ENCODE measurements around the gene ANKRD13B. TPM values are rescaled to one million over a fixed set of nuclear protein-coding genes. Genes with fewer than 3 reads are reported as not detected.

The ANKRD13B gene
- total RNA-seq, 5 donors from 2014 or later (not counting 1 experiment from before 2014, with no cell fraction given) = 1.7 to 6.4 (median 4.1) TPM

DNA sequence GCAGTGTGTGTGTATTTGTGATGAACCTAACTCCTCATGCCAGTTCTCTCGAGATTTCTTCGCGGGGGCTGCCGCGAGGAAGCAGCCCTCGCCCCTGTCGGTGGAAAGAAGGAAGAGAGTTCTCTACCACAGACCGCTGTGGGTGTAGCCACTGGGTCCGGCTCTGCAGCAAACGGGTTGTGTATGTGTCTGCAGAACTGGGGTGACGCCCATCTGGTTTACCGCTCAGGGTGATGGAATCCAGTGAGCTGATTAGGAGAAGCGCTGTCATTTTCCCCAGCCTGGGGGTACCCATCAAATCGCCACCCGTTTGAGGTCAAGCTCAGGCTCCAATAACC lies 22.1 kb downstream of the ANKRD13B start:
- Histone ChIP-seq H3K9me3 (no peaks in the 10 kb centered on the region), H3K4me3 (ENCODE audit: control insufficient read depth in 1 of 2, extremely low read depth in 1 of 2, low read length in 1 of 2) (peak overlapping the region; percentile 53 to 57), H3K27ac (ENCODE audit: low read length) (peak overlapping the region; percentile 47), H3K4me1 (ENCODE audit: control insufficient read depth in 1 of 2, extremely low read depth in 1 of 2, insufficient read depth in 2 of 2, low read length in 2 of 2) (peaks cover 27 to 59% of the 10 kb centered on the region in 2 experiments), H3K27me3 (replicated peaks in 1 of 2; ENCODE audit: control insufficient read depth in 2 of 2, extremely low read depth in 1 of 2, insufficient read depth in 2 of 2, low read length in 1 of 2) (peaks cover 0 to 9% of the 10 kb centered on the region in 2 experiments), H3K36me3 (ENCODE audit: control insufficient read depth in 2 of 2, extremely low read depth in 1 of 2, insufficient read depth in 1 of 2, low read length in 1 of 2) (no peaks in the 10 kb centered on the region)
- H3K4me3 Mint-ChIP-seq = peak overlapping the region; percentile 78 to 89 (median 87)
- H3K4me1 Mint-ChIP-seq = peaks cover 31 to 40% (median 37%) of the 10 kb centered on the region in 3 donors
- ATAC-seq (replicated peaks in 1 of 4) = peak; percentile 45 to 60 (median 58)
- H3K27ac Mint-ChIP-seq = peak overlapping the region; percentile 84 to 91
- POLR2A ChIA-PET = interaction anchor here in 1 of 2 donors (0.6 kb wide), 1 partner anchor 94 kb away, joined by 3 read pairs; no protein-coding TSS in a partner anchor
- H3K9me3 Mint-ChIP-seq = no peaks in the 10 kb centered on the region
- H3K36me3 Mint-ChIP-seq = no peaks in the 10 kb centered on the region
- WGBS (ENCODE audit: insufficient coverage) = 0% methylated on average over 9 of the region's 15 CpGs
- no peaks in the 10 kb centered on the region for H3K27me3 Mint-ChIP-seq
- peak in 34 of 35 experiments; percentile 52 to 81 (median 71) for DNase-seq
- CTCF ChIA-PET = interaction anchor here in 1 of 2 donors (1.0 to 6.0 kb wide), 7 partner anchors 10 to 316 kb away, joined by 3 to 56 read pairs (median 4); partner anchors contain the start of gene ANKRD13B

DNA sequence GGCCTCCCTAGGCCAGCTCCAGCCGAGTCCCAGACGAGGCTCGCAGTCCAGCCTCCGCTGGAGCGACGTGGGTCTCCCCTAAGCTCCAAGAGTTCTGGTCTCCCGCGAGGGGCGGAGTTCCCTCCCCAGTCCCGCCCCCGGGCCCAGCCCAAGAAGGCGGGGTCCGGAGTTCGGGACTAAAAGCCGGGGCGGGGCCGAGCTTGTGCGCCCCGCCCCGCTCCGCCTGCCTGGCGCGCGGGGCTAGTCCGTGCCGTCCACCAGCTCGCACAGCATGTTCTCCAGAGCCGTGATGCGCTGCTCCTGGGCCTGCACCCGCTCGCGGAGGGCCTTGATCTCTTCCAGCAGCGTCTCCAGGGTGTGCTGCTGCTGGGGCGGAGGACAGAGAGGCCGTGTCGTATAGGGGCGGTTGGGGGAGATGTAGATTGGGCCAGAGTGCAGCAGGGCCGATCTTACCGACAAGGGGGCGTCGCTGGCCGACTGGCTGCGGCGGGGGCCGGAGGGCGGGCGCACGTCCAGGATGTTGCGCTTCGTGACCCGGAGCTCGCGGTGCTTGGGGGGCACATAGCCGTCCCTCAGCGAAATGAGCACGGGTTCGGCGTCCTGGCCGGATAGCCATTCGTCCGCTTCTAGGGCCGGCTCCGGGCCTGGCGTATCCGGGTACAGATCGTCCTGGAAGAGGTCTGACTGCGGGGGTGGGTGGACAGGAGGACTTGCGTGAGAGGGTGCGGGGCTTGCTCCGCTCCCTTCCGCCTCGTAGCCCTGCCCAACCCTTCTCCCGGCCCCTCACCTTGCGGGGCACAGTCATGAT lies 22.8 kb downstream of the ANKRD13B start:
- ChIA-PET CTCF (interaction anchor here (0.6 to 6.0 kb wide), 12 partner anchors 9 to 1873 kb away, joined by 3 to 56 read pairs (median 4); partner anchors contain the start of genes ABHD15 (in 1 of the 2), ANKRD13B (in 1 of the 2) and PHF12 (in 1 of the 2)), POLR2A (interaction anchor here in 1 of 2 donors (0.5 to 0.6 kb wide), 2 partner anchors 93 to 163 kb away, joined by 3 to 7 read pairs; no protein-coding TSS in a partner anchor)
- WGBS (ENCODE audit: insufficient coverage) = under 1% methylated on average over 58 of the region's 74 CpGs
- H3K9me3 Mint-ChIP-seq = no peaks in the 10 kb centered on the region
- H3K27ac Mint-ChIP-seq = peak overlapping the region; percentile 84 to 91
- Histone ChIP-seq H3K9me3 (no peaks in the 10 kb centered on the region), H3K36me3 (ENCODE audit: control insufficient read depth in 2 of 2, extremely low read depth in 1 of 2, insufficient read depth in 1 of 2, low read length in 1 of 2) (no peaks in the 10 kb centered on the region), H3K4me3 (ENCODE audit: control insufficient read depth in 1 of 2, extremely low read depth in 1 of 2, low read length in 1 of 2) (peak overlapping the region; percentile 53 to 57), H3K4me1 (ENCODE audit: control insufficient read depth in 1 of 2, extremely low read depth in 1 of 2, insufficient read depth in 2 of 2, low read length in 2 of 2) (peaks cover 27 to 59% of the 10 kb centered on the region in 2 experiments), H3K27ac (ENCODE audit: low read length) (peak overlapping the region; percentile 47), H3K27me3 (replicated peaks in 1 of 2; ENCODE audit: control insufficient read depth in 2 of 2, extremely low read depth in 1 of 2, insufficient read depth in 2 of 2, low read length in 1 of 2) (peaks cover 0 to 9% of the 10 kb centered on the region in 2 experiments)
- H3K27me3 Mint-ChIP-seq = no peaks in the 10 kb centered on the region
- peak overlapping the region; percentile 78 to 89 (median 87) for H3K4me3 Mint-ChIP-seq
- H3K36me3 Mint-ChIP-seq = no peaks in the 10 kb centered on the region
- ATAC-seq (replicated peaks in 1 of 4) = peak; percentile 67 to 73 (median 68)
- DNase-seq = peak; percentile 59 to 89 (median 75)
- peaks cover 31 to 40% (median 37%) of the 10 kb centered on the region in 3 donors for H3K4me1 Mint-ChIP-seq

DNA sequence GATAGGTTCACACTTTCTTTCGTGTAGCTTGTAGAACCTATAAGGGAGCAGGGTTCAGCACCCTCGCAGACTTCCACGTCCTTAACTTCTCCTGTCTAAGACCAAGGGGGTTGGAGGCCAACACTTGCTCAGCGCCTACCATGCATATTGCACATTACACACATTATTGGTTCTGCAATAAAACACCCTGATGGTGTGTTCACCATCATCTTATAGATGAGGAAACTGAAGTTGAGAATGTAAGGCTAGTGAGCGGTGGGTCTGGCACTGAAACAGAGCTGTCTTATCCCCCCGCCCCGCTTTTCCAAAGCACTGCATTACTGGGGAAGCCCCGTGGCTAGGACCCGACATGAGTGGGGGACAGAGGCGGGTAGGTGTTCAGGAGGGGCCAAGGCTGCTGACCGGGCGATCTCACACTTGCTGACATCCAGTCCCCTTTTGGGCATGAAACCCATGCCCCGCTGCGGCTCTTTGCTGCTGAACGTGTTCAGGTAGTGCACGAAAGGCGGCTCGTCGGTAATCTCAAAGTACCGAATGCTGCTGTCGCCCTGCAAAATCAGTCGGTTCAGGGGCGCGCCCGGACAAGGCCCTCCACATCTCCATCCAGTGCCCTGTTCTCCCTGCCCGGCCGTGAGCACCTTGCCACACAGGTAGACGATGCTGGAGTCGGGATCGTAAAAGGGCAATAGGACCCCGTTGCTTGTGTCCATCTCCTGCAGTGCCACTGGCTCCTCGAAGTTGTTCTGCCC lies 23.5 kb downstream of the ANKRD13B start:
- Mint-ChIP-seq H3K36me3 (no peaks in the 10 kb centered on the region), H3K4me3 (peak overlapping the region; percentile 78 to 89 (median 87)), H3K4me1 (peaks cover 31 to 44% (median 37%) of the 10 kb centered on the region in 3 donors), H3K27me3 (no peaks in the 10 kb centered on the region), H3K27ac (peak overlapping the region in 1 of 2 donors; percentile 36), H3K9me3 (no peaks in the 10 kb centered on the region)
- POLR2A ChIA-PET = interaction anchor here (0.5 to 1.0 kb wide), 3 partner anchors 16 to 162 kb away, joined by 3 to 8 read pairs (median 7); no protein-coding TSS in a partner anchor
- Histone ChIP-seq H3K27me3 (replicated peaks in 1 of 2; ENCODE audit: control insufficient read depth in 2 of 2, extremely low read depth in 1 of 2, insufficient read depth in 2 of 2, low read length in 1 of 2) (peaks cover 0 to 9% of the 10 kb centered on the region in 2 experiments), H3K4me3 (ENCODE audit: control insufficient read depth in 1 of 2, extremely low read depth in 1 of 2, low read length in 1 of 2) (peak overlapping the region; percentile 53 to 57), H3K27ac (ENCODE audit: low read length) (no peak overlapping the region), H3K36me3 (ENCODE audit: control insufficient read depth in 2 of 2, extremely low read depth in 1 of 2, insufficient read depth in 1 of 2, low read length in 1 of 2) (no peaks in the 10 kb centered on the region), H3K4me1 (ENCODE audit: control insufficient read depth in 1 of 2, extremely low read depth in 1 of 2, insufficient read depth in 2 of 2, low read length in 2 of 2) (peaks cover 27 to 59% of the 10 kb centered on the region in 2 experiments), H3K9me3 (no peaks in the 10 kb centered on the region)
- peak in 3 of 35 experiments; percentile 25 to 44 (median 27) for DNase-seq
- no peak for ATAC-seq (replicated peaks in 1 of 4)
- CTCF ChIA-PET = interaction anchor here (0.5 to 6.0 kb wide), 29 partner anchors 7 to 665 kb away, joined by 3 to 56 read pairs (median 4); partner anchors contain the start of genes ABHD15 (in 1 of the 2), ANKRD13B (in 1 of the 2), PHF12 (in 1 of the 2) and SSH2 (in 1 of the 2)
- 17% methylated on average over 22 of the region's 32 CpGs for WGBS (ENCODE audit: insufficient coverage)

DNA sequence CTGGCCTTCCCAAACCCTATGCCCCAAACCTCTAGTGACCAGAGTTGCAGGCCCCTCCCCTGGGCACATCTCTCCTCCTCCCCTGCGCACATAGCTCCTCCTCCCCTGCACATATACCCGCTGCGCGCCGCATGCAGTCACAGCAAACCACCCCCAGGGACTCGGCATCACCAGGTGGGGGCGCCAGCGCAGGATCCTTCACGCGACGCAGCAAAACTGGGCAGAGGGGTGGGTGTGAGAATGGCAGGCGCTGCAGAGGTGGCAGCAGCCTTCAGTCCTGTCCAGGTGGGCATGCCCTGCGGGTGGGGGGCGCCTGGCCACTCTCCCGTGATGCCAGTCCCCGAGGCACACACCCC lies 24.2 kb downstream of the ANKRD13B start:
- Histone ChIP-seq H3K9me3 (no peaks in the 10 kb centered on the region), H3K27me3 (replicated peaks in 1 of 2; ENCODE audit: control insufficient read depth in 2 of 2, extremely low read depth in 1 of 2, insufficient read depth in 2 of 2, low read length in 1 of 2) (peaks cover 0 to 9% of the 10 kb centered on the region in 2 experiments), H3K36me3 (ENCODE audit: control insufficient read depth in 2 of 2, extremely low read depth in 1 of 2, insufficient read depth in 1 of 2, low read length in 1 of 2) (no peaks in the 10 kb centered on the region), H3K4me3 (ENCODE audit: control insufficient read depth in 1 of 2, extremely low read depth in 1 of 2, low read length in 1 of 2) (peak overlapping the region; percentile 53 to 57), H3K27ac (ENCODE audit: low read length) (no peak overlapping the region), H3K4me1 (ENCODE audit: control insufficient read depth in 1 of 2, extremely low read depth in 1 of 2, insufficient read depth in 2 of 2, low read length in 2 of 2) (peaks cover 30 to 64% of the 10 kb centered on the region in 2 experiments)
- H3K27me3 Mint-ChIP-seq = no peaks in the 10 kb centered on the region
- peak overlapping the region; percentile 36 to 69 for H3K27ac Mint-ChIP-seq
- peak; percentile 77 to 94 (median 87) for DNase-seq
- H3K36me3 Mint-ChIP-seq = no peaks in the 10 kb centered on the region
- ChIA-PET POLR2A (interaction anchor here (0.6 to 1.0 kb wide), 3 partner anchors 17 to 979 kb away, joined by 3 to 8 read pairs (median 3); no protein-coding TSS in a partner anchor), CTCF (interaction anchor here (0.5 to 6.0 kb wide), 33 partner anchors 8 to 665 kb away, joined by 3 to 56 read pairs (median 3); partner anchors contain the start of genes ABHD15 (in 1 of the 2), ANKRD13B (in 1 of the 2), PHF12 (in 1 of the 2) and SSH2 (in 1 of the 2))
- H3K4me1 Mint-ChIP-seq = peaks cover 35 to 47% (median 41%) of the 10 kb centered on the region in 3 donors
- ATAC-seq (replicated peaks in 1 of 4) = peak; percentile 57 to 67 (median 62)
- H3K4me3 Mint-ChIP-seq = peak overlapping the region; percentile 78 to 89 (median 87)
- WGBS (ENCODE audit: insufficient coverage) = 0% methylated on average over 8 of the region's 16 CpGs
- H3K9me3 Mint-ChIP-seq = no peaks in the 10 kb centered on the region

DNA sequence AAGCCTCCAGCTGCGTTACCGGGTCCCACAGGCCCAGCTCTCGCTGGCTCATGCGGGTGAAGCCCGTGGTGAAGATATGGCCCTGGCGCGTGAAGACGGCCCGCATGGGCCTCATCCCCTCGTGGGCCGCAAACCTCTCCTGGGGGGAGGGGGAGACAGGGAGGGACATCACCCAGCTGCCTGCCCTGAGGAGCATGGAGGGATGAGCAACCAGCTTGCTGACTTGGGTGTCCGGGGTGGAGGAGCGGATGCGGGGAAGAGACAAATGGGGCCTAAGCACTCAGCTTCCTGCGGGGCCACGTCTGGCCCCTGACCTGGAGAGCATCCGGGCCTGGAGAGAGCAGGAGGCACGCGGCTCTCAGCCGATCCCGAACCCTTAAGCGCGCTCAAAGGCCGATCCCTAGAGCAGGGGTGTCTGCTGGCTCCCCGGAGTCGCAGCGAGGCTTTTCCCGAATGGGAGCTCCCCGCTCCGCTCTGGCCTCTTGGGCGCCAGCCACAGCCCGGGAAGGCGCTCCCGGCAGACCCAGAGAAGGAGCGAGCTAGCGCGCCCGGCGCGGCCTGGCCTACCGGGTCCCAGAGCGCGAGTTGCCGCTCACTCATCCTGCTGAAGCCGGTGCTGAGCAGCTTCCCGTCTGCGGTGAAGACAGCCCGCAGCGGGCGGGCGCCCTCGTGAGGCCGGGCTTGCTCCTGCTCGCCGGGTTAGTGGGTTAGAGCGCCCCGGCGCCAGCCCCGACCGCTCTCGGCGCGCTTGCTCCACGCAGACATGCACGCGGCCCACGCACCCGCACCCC lies 24.7 kb downstream of the ANKRD13B start:
- WGBS (ENCODE audit: insufficient coverage) = 1% methylated on average over 68 of the region's 68 CpGs
- Mint-ChIP-seq H3K4me3 (peak overlapping the region; percentile 78 to 89 (median 87)), H3K36me3 (no peaks in the 10 kb centered on the region), H3K27ac (peak overlapping the region; percentile 36 to 69), H3K9me3 (no peaks in the 10 kb centered on the region), H3K27me3 (no peaks in the 10 kb centered on the region), H3K4me1 (peaks cover 38 to 49% (median 43%) of the 10 kb centered on the region in 3 donors)
- ATAC-seq (replicated peaks in 1 of 4) (peak; percentile 28 to 57 (median 46)), DNase-seq (peak; percentile 73 to 92 (median 83))
- H3K36me3 ChIP-seq (ENCODE audit: control insufficient read depth in 2 of 2, extremely low read depth in 1 of 2, insufficient read depth in 1 of 2, low read length in 1 of 2) = no peaks in the 10 kb centered on the region
- ChIA-PET POLR2A (interaction anchor here (0.6 to 1.0 kb wide), 5 partner anchors 17 to 980 kb away, joined by 3 to 8 read pairs (median 3); no protein-coding TSS in a partner anchor), CTCF (interaction anchor here (0.5 to 6.0 kb wide), 35 partner anchors 8 to 1477 kb away, joined by 3 to 56 read pairs (median 4); partner anchors contain the start of genes ABHD15 (in 1 of the 2), ANKRD13B (in 1 of the 2), CRLF3 (in 1 of the 2) and PHF12 (in 1 of the 2))
- H3K27ac ChIP-seq (ENCODE audit: low read length) = peak overlapping the region; percentile 81
- H3K4me1 ChIP-seq (ENCODE audit: control insufficient read depth in 1 of 2, extremely low read depth in 1 of 2, insufficient read depth in 2 of 2, low read length in 2 of 2) = peaks cover 30 to 69% of the 10 kb centered on the region in 2 experiments
- H3K9me3 ChIP-seq = no peaks in the 10 kb centered on the region
- H3K27me3 ChIP-seq (replicated peaks in 1 of 2; ENCODE audit: control insufficient read depth in 2 of 2, extremely low read depth in 1 of 2, insufficient read depth in 2 of 2, low read length in 1 of 2) = peaks cover 0 to 9% of the 10 kb centered on the region in 2 experiments
- peak overlapping the region; percentile 53 to 57 for H3K4me3 ChIP-seq (ENCODE audit: control insufficient read depth in 1 of 2, extremely low read depth in 1 of 2, low read length in 1 of 2)
